Pons (tissue), 1 donor: Measurements from ENCODE around the gene SMIM11.
A peak's percentile ranks its signal among the peaks of the same experiment; 100 is the strongest.
"Not testable (repeated sequence)": the region's sequence is repeated elsewhere in the genome, so short reads cannot be mapped to it uniquely, and the experiment has no call there.

Source experiments
- DNase-seq: peaks from one replicate; pipeline ENCODE4 v3.0.0-alpha.2; 2016; ENCODE audit warnings: low spot score

The SMIM11 gene

GRCh38 chr21:34355570-34355969 lies 19.7 kb upstream of the SMIM11 start:
- no peak for DNase-seq

- DNase-seq: no peak
Measured at GRCh38 chr21:34357889-34358288, 17.4 kb upstream of the SMIM11 start.

- DNase-seq: no peak
Measured at GRCh38 chr21:34358866-34359265, 16.4 kb upstream of the SMIM11 start.

- no peak for DNase-seq
Measured at GRCh38 chr21:34360488-34361241, 14.6 kb upstream of the SMIM11 start.

GRCh38 chr21:34362136-34362444 lies 13.2 kb upstream of the SMIM11 start:
- no peak for DNase-seq

GRCh38 chr21:34362670-34363069 lies 12.6 kb upstream of the SMIM11 start:
- no peak for DNase-seq

- DNase-seq: no peak
Measured at GRCh38 chr21:34363733-34364132, 11.6 kb upstream of the SMIM11 start, which contains the start of gene KCNE2. TSS of gene KCNE2 (plus strand) at chr21:34364006. CDS start at chr21:34370479, 6,473 bp downstream.

GRCh38 chr21:34364921-34365320 lies 10.4 kb upstream of the SMIM11 start:
- no peak for DNase-seq

- no peak for DNase-seq
Measured at GRCh38 chr21:34365809-34366208, 9.5 kb upstream of the SMIM11 start.

- peak; percentile 68 for DNase-seq
Measured at GRCh38 chr21:34367320-34367935, 7.9 kb upstream of the SMIM11 start.

- no peak for DNase-seq
Measured at GRCh38 chr21:34369741-34370140, 5.6 kb upstream of the SMIM11 start.

- no peak for DNase-seq
Measured at GRCh38 chr21:34372321-34372720, 3.0 kb upstream of the SMIM11 start.

- DNase-seq: not testable (repeated sequence)
Measured at GRCh38 chr21:34374462-34374861, 845 bp upstream of the SMIM11 start.

GRCh38 chr21:34375619-34375972 lies 289 bp downstream of the SMIM11 start:
- not testable (repeated sequence) for DNase-seq

- not testable (repeated sequence) for DNase-seq
Measured at GRCh38 chr21:34383138-34383537, 7.8 kb downstream of the SMIM11 start.

- not testable (repeated sequence) for DNase-seq
Measured at GRCh38 chr21:34383724-34384415, 8.6 kb downstream of the SMIM11 start.

- not testable (repeated sequence) for DNase-seq
Measured at GRCh38 chr21:34400522-34400921, 25.2 kb downstream of the SMIM11 start.

GRCh38 chr21:34404742-34405141 lies 29.4 kb downstream of the SMIM11 start:
- DNase-seq: not testable (repeated sequence)

GRCh38 chr21:34405686-34406085 lies 30.4 kb downstream of the SMIM11 start:
- DNase-seq: not testable (repeated sequence)

GRCh38 chr21:34406102-34406501 lies 30.8 kb downstream of the SMIM11 start:
- DNase-seq: not testable (repeated sequence)

GRCh38 chr21:34406676-34407075 lies 31.4 kb downstream of the SMIM11 start:
- not testable (repeated sequence) for DNase-seq

- DNase-seq: not testable (repeated sequence)
Measured at GRCh38 chr21:34407294-34407693, 32.0 kb downstream of the SMIM11 start.

GRCh38 chr21:34417448-34418077 lies 42.3 kb downstream of the SMIM11 start:
- not testable (repeated sequence) for DNase-seq
